K562 (cell line): ENCODE measurements around the gene APP. TPM values are rescaled to one million over a fixed set of nuclear protein-coding genes. Genes with fewer than 3 reads are reported as not detected.

Source experiments
- ATAC-seq: fragments of 200-7000 bp; cut with Tn5 transposase; 3 replicates; pipeline ENCODE4 v1.9.1; 2020; ENCODE audit warnings: moderate library complexity
- BruUV-seq: library from RNA; stranded (reverse); fragments of 400-500 nt; replicated peaks from 2 replicates; lab custom pipeline; 2021; lab: Mats Ljungman, UMichigan
- CTCF ChIA-PET: fragments of 300-600 bp; formaldehyde crosslinking; extraction: SDS; loops from one replicate; lab custom pipeline; 2021; ENCODE audit warnings: low intra/inter-chr PET ratio; lab: Yijun Ruan, JAX
- POLR2A ChIA-PET: fragments of 300-600, 350-650 bp; sonication (Branson Sonifier 250); formaldehyde crosslinking; extraction: SDS; loops from one replicate; lab custom pipeline; 2021; ENCODE audit warnings: antibody characterized with exemption, inconsistent platforms; lab: Yijun Ruan, JAX
- DNase-seq, 4 experiments: peaks; one replicate each; pipeline versions ENCODE4 v3.0.0 to v3.0.0-alpha.2; 2011 to 2018; ENCODE audit warnings: low spot score in 3 of 4, mixed read lengths in 3 of 4; ENCODE audit errors: extremely low read depth in 1 of 4
- FAIRE-seq: peaks from 2 replicates; lab custom pipeline; 2011; peaks lifted over from hg19 to GRCh38; lab: Jason Lieb, UNC
- H2AFZ ChIP-seq: 2 replicates; pipeline ENCODE4 v1.6.0; 2011; ENCODE audit warnings: low read depth, low read length, control low read depth, inconsistent platforms
- H3K27ac ChIP-seq: fragments of 200-600 bp; 3 replicates; pipeline ENCODE4 v1.8.0; 2011; ENCODE audit warnings: low read depth, mild to moderate bottlenecking, control low read depth, inconsistent platforms, low read length, moderate library complexity, mixed read lengths; ENCODE audit errors: extremely low read depth
- H3K27me3 ChIP-seq, 2 experiments: fragments of 300-600 bp in 1 of 2; 2 replicates in 1 of 2; 3 replicates in 1 of 2; pipeline versions ENCODE4 v1.6.0 to v1.8.0; 2011; ENCODE audit warnings: inconsistent platforms in 2 of 2, low read length in 2 of 2, mild to moderate bottlenecking in 1 of 2, mixed read lengths in 1 of 2, moderate library complexity in 1 of 2; ENCODE audit not compliant: control insufficient read depth in 2 of 2, insufficient read depth in 2 of 2
- H3K36me3 ChIP-seq: fragments of 300-600 bp; 3 replicates; pipeline ENCODE4 v1.8.0; 2011; ENCODE audit warnings: mild to moderate bottlenecking, low read length, inconsistent platforms; ENCODE audit not compliant: control insufficient read depth, insufficient read depth
- H3K4me1 ChIP-seq, 2 experiments: fragments of 200-600 bp in 1 of 2; replicated peaks in 1 of 2; 2 replicates in 1 of 2; 3 replicates in 1 of 2; pipeline versions ENCODE4 v1.5.1 to v1.8.0; 2011; ENCODE audit warnings: inconsistent platforms in 2 of 2, low read length in 2 of 2, mild to moderate bottlenecking in 1 of 2, mixed read lengths in 1 of 2, moderate library complexity in 1 of 2; ENCODE audit not compliant: control insufficient read depth in 2 of 2, insufficient read depth in 2 of 2
- H3K4me2 ChIP-seq: 2 replicates; pipeline ENCODE4 v1.6.1; 2011; ENCODE audit warnings: low read length, control low read depth, inconsistent platforms, mixed read lengths; ENCODE audit not compliant: insufficient read depth
- H3K4me3 ChIP-seq: fragments of 200-600 bp; sonication (generic), shearing (Covaris generic); 2 replicates; pipeline ENCODE4 v1.5.1; 2016; ENCODE audit warnings: control low read depth, inconsistent platforms
- H3K79me2 ChIP-seq: fragments of 200-600 bp; 3 replicates; pipeline ENCODE4 v1.8.0; 2011; ENCODE audit warnings: low read length, inconsistent platforms; ENCODE audit not compliant: control insufficient read depth, insufficient read depth
- H3K9ac ChIP-seq, 2 experiments: 2 replicates each; pipeline versions ENCODE4 v1.6.0 to v1.6.1; 2011; ENCODE audit warnings: low read depth in 2 of 2, low read length in 2 of 2, control low read depth in 1 of 2, inconsistent platforms in 1 of 2, mild to moderate bottlenecking in 1 of 2, mixed read lengths in 1 of 2; ENCODE audit not compliant: insufficient read depth in 1 of 2
- H3K9me1 ChIP-seq: one replicate; pipeline ENCODE4 v1.6.0; 2011; ENCODE audit warnings: inconsistent platforms, mild to moderate bottlenecking, low read length, moderate library complexity; ENCODE audit not compliant: control insufficient read depth, insufficient read depth
- H3K9me3 ChIP-seq: replicated peaks from 2 replicates; pipeline ENCODE4 v1.5.1; 2011; ENCODE audit warnings: low read depth, low read length, inconsistent platforms; ENCODE audit not compliant: control insufficient read depth, insufficient read depth
- H4K20me1 ChIP-seq: replicated peaks from 2 replicates; pipeline ENCODE4 v1.6.1; 2011; ENCODE audit warnings: low read length, inconsistent platforms, mixed read lengths; ENCODE audit not compliant: control insufficient read depth, insufficient read depth
- ATF7 ChIP-seq: fragments of 450-650 bp; IDR thresholded peaks from 2 replicates; pipeline ENCODE4 v1.7.1; 2014; ENCODE audit warnings: mild to moderate bottlenecking, moderate library complexity
- CBX1 ChIP-seq: sonication (generic); IDR thresholded peaks from 2 replicates; pipeline ENCODE4 v1.6.1; 2016; ENCODE audit warnings: antibody characterized with exemption, low read depth, mild to moderate bottlenecking
- HDAC2 ChIP-seq: fragments of 450-650 bp; IDR thresholded peaks from 2 replicates; pipeline ENCODE4 v1.6.1; 2016; ENCODE audit warnings: mild to moderate bottlenecking
- MAFK ChIP-seq: IDR thresholded peaks from 2 replicates; pipeline ENCODE4 v1.6.1; 2011; ENCODE audit warnings: low read length, improper control_type of control experiment
- MTA2 ChIP-seq: fragments of 450-650 bp; IDR thresholded peaks from 2 replicates; pipeline ENCODE4 v1.6.1; 2016; ENCODE audit warnings: low read depth
- PCBP2 ChIP-seq: fragments of 200-400 bp; formaldehyde crosslinking; IDR thresholded peaks from 2 replicates; pipeline ENCODE4 v1.6.1; 2018; ENCODE audit warnings: low read length, low read depth, mild to moderate bottlenecking, moderate library complexity; ENCODE audit not compliant: poor library complexity, severe bottlenecking
- PHB2 ChIP-seq: fragments of 450-650 bp; IDR thresholded peaks from 2 replicates; pipeline ENCODE4 v1.6.1; 2017; ENCODE audit warnings: low read depth
- RHOXF2B ChIP-seq: fragments of 250-450 bp; sonication (Bioruptor Pico); conservative IDR thresholded peaks from 2 replicates; pipeline ENCODE4 v1.5.1; 2021
- SAFB2 ChIP-seq: fragments of 200-400 bp; formaldehyde crosslinking; IDR thresholded peaks from 2 replicates; pipeline ENCODE4 v1.6.1; 2018; ENCODE audit warnings: borderline replicate concordance, low read length, low read depth, moderate library complexity; ENCODE audit not compliant: severe bottlenecking
- SP2 ChIP-seq: IDR thresholded peaks from 2 replicates; pipeline ENCODE4 v1.6.1; 2011; ENCODE audit warnings: mild to moderate bottlenecking, low read depth, low read length, moderate library complexity; ENCODE audit not compliant: poor library complexity, severe bottlenecking; ENCODE audit errors: extremely low read depth
- ZNF12 ChIP-seq: sonication (generic); formaldehyde crosslinking; IDR thresholded peaks from 2 replicates; pipeline ENCODE4 v1.4.0; 2020; ENCODE audit warnings: mild to moderate bottlenecking, missing genetic modification reagents
- ZNF224 ChIP-seq: sonication (generic); formaldehyde crosslinking; IDR thresholded peaks from 2 replicates; pipeline ENCODE4 v1.8.0; 2022; ENCODE audit warnings: mild to moderate bottlenecking, missing genetic modification reagents
- ZNF253 ChIP-seq: fragments of 250-450 bp; sonication (Bioruptor Pico); conservative IDR thresholded peaks from 2 replicates; pipeline ENCODE4 v1.6.1; 2021; ENCODE audit warnings: mild to moderate bottlenecking
- ZNF384 ChIP-seq: IDR thresholded peaks from 2 replicates; pipeline ENCODE4 v1.6.1; 2012; ENCODE audit warnings: low read depth, low read length, improper control_type of control experiment
- ZNF584 ChIP-seq: fragments of 200-800 bp; sonication (Bioruptor generic); IDR thresholded peaks from 2 replicates; pipeline ENCODE4 v1.6.1; 2016; ENCODE audit warnings: low read depth, mild to moderate bottlenecking, missing genetic modification characterization, missing compliant biosample characterization
- WGBS: fragments of 100-300 bp; shearing (Covaris generic); methylation state at CpG from one replicate; pipeline ENCODE4 v1.1.6; 2016; ENCODE audit warnings: low coverage, mixed read lengths; ENCODE audit not compliant: insufficient coverage; ENCODE audit errors: missing lambda C conversion rate; 5-methylcytosine and 5-hydroxymethylcytosine counted together
- in situ Hi-C: fragments of 300-500 bp; cut with MboI; formaldehyde crosslinking; loops from 4 replicates; pipeline ENCODE4 v1.15.0; 2018; ENCODE audit warnings: inconsistent platforms, mixed read lengths
- intact Hi-C: fragments of 100-400 bp; cut with micrococcal nuclease; formaldehyde crosslinking; loops from 2 replicates; pipeline ENCODE4 v1.14.2; 2022
- polyA plus RNA-seq, 8 experiments: library from polyadenylated mRNA; depleted of rRNA in 4 of 8; stranded (reverse) in 5 of 8; unstranded in 3 of 8; fragments of >200 nt; fragmentation: Nextera tagmentation in 2 of 8; fragmentation: Illumina TruSeq in 1 of 8; extraction: Ambion mirVana in 2 of 8; extraction: Trizol in 1 of 8; gene quantifications; 2 replicates each; pipeline versions ENCODE4 v1.2.1 to v1.2.3, GENCODE V29; 2011 to 2014; ENCODE audit warnings: inconsistent platforms in 1 of 8, missing spikeins in 1 of 8
- total RNA-seq, 7 experiments: library from RNA; depleted of rRNA in 6 of 7; stranded (reverse); fragments of >200 nt in 6 of 7; fragmentation: Illumina TruSeq in 2 of 7; extraction: Trizol in 2 of 7; gene quantifications; 2 replicates each; pipeline versions ENCODE4 v1.2.1 to v1.2.3, GENCODE V29; 2011 to 2021; ENCODE audit warnings: low replicate concordance in 1 of 7
- TF ChIP-seq, protein P1 (sequence below): sonication (generic); formaldehyde crosslinking; IDR thresholded peaks from 2 replicates; pipeline ENCODE4 v1.8.0; 2023; ENCODE audit warnings: missing genetic modification reagents, mild to moderate bottlenecking, borderline replicate concordance
- TF ChIP-seq, protein P2 (sequence below): sonication (generic); formaldehyde crosslinking; IDR thresholded peaks from 2 replicates; pipeline ENCODE4 v1.8.0; 2022; ENCODE audit warnings: mild to moderate bottlenecking, missing genetic modification reagents

APP gene
- total and polyA plus RNA-seq, 9 of the 15 experiments (the other 6 are each of a cell fraction or from before 2014, with no cell fraction given): 0.01 to 1.5 (median 0.16) TPM; not detected in 5

DNA sequence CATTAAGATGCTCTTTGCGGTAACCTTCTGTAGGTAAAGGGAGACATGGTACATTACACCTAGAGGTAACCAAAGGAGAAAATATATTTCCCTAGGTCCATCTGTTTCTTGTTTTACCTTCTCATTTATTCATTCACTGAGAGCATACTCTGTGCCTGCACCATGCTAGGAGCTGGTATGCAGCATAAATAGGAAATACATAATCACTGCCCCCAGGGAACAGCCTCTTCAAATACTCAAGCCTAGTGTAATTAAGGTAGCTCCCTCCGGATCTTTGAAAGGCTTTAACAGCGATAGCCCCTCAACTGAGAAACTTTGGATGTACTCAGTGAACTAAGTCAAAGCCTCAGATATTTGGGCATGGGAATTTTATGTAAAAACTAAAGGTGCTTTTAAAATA lies 312.2 kb downstream of the APP start:
- Histone ChIP-seq H3K27ac (no peak overlapping the region), H3K4me2 (no peak overlapping the region), H3K79me2 (no peaks in the 10 kb centered on the region), H4K20me1 (no peaks in the 10 kb centered on the region), H3K4me3 (no peak overlapping the region), H3K27me3 (no peaks in the 10 kb centered on the region; a peak in 1 of 5 replicates), H3K9me1 (no peaks in the 10 kb centered on the region), H3K4me1 (no peaks in the 10 kb centered on the region), H3K9ac (no peak overlapping the region), H3K9me3 (no peaks in the 10 kb centered on the region), H2AFZ (no peak overlapping the region), H3K36me3 (no peaks in the 10 kb centered on the region)
- TF ChIP-seq PHB2 (no peak), MTA2 (no peak), SAFB2 (no peak), CBX1 (no peak), ZNF224 (no peak), ZNF384 (no peak), ATF7 (no peak), ZNF253 (CRISPR knock-in tag) (no peak), SP2 (no peak), RHOXF2B (CRISPR knock-in tag) (no peak), MAFK (no peak), PCBP2 (no peak), ZNF12 (CRISPR knock-in tag) (no peak), ZNF584 (CRISPR knock-in tag) (no peak), HDAC2 (no peak)
- TF ChIP-seq, protein P1, sequence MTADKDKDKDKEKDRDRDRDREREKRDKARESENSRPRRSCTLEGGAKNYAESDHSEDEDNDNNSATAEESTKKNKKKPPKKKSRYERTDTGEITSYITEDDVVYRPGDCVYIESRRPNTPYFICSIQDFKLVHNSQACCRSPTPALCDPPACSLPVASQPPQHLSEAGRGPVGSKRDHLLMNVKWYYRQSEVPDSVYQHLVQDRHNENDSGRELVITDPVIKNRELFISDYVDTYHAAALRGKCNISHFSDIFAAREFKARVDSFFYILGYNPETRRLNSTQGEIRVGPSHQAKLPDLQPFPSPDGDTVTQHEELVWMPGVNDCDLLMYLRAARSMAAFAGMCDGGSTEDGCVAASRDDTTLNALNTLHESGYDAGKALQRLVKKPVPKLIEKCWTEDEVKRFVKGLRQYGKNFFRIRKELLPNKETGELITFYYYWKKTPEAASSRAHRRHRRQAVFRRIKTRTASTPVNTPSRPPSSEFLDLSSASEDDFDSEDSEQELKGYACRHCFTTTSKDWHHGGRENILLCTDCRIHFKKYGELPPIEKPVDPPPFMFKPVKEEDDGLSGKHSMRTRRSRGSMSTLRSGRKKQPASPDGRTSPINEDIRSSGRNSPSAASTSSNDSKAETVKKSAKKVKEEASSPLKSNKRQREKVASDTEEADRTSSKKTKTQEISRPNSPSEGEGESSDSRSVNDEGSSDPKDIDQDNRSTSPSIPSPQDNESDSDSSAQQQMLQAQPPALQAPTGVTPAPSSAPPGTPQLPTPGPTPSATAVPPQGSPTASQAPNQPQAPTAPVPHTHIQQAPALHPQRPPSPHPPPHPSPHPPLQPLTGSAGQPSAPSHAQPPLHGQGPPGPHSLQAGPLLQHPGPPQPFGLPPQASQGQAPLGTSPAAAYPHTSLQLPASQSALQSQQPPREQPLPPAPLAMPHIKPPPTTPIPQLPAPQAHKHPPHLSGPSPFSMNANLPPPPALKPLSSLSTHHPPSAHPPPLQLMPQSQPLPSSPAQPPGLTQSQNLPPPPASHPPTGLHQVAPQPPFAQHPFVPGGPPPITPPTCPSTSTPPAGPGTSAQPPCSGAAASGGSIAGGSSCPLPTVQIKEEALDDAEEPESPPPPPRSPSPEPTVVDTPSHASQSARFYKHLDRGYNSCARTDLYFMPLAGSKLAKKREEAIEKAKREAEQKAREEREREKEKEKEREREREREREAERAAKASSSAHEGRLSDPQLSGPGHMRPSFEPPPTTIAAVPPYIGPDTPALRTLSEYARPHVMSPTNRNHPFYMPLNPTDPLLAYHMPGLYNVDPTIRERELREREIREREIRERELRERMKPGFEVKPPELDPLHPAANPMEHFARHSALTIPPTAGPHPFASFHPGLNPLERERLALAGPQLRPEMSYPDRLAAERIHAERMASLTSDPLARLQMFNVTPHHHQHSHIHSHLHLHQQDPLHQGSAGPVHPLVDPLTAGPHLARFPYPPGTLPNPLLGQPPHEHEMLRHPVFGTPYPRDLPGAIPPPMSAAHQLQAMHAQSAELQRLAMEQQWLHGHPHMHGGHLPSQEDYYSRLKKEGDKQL (CRISPR knock-in tag): no peak
- TF ChIP-seq, protein P2, sequence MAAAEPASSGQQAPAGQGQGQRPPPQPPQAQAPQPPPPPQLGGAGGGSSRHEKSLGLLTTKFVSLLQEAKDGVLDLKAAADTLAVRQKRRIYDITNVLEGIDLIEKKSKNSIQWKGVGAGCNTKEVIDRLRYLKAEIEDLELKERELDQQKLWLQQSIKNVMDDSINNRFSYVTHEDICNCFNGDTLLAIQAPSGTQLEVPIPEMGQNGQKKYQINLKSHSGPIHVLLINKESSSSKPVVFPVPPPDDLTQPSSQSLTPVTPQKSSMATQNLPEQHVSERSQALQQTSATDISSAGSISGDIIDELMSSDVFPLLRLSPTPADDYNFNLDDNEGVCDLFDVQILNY (CRISPR knock-in tag): no peak
- WGBS: 0% methylated on average over 3 of the region's 3 CpGs
- no peak for DNase-seq
- ChIA-PET POLR2A (no interaction called here), CTCF (no interaction called here)
- no TSS peak for BruUV-seq
- intact Hi-C loops (no loop called here), in situ Hi-C loops (no loop called here)
- FAIRE-seq: no peak
- ATAC-seq: no peak
